ENCODE measurements around the gene IGSF22.

DNA sequence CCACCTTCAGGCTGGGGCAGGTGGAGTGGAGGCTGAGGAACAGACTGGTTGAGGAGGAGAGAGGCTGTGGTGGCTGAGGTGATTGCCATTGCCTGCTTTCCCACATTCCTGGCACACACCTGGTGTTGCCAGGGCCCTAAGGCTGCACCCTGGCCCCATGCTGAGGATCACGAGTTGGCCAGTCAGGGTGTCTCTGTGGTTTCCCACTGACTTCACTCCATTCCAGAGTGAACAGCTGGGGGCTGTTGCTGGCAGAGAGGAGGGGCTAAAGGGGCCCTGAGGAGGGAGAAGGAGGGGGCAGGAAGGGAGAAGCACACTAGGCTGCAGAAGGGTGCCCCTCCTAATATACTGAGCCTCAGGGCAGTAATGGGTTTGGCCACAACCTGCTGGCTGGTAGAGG, 25.6 kb downstream of the IGSF22 start:
- TF ChIP-seq, protein P1, sequence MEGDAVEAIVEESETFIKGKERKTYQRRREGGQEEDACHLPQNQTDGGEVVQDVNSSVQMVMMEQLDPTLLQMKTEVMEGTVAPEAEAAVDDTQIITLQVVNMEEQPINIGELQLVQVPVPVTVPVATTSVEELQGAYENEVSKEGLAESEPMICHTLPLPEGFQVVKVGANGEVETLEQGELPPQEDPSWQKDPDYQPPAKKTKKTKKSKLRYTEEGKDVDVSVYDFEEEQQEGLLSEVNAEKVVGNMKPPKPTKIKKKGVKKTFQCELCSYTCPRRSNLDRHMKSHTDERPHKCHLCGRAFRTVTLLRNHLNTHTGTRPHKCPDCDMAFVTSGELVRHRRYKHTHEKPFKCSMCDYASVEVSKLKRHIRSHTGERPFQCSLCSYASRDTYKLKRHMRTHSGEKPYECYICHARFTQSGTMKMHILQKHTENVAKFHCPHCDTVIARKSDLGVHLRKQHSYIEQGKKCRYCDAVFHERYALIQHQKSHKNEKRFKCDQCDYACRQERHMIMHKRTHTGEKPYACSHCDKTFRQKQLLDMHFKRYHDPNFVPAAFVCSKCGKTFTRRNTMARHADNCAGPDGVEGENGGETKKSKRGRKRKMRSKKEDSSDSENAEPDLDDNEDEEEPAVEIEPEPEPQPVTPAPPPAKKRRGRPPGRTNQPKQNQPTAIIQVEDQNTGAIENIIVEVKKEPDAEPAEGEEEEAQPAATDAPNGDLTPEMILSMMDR (IDR thresholded peaks at IDR 0.05): no peak
- TF ChIP-seq POLR2A (IDR thresholded peaks at IDR 0.05): no peak

Data from upper lobe of left lung (tissue), 4 donors.